Osteocyte (in vitro differentiated cells): ENCODE data around the gene PPP1R3G. TPM values are rescaled to one million over a fixed set of nuclear protein-coding genes. Genes with fewer than 3 reads are reported as not detected.
A peak's percentile ranks its signal among the peaks of the same experiment; 100 is the strongest.

Source experiments
- DNase-seq: peaks from one replicate; pipeline ENCODE4 v3.0.0; 2021; ENCODE audit warnings: mixed read lengths; ENCODE audit not compliant: unreplicated experiment; ENCODE audit errors: extremely low spot score
- H3K27ac Mint-ChIP-seq: one replicate; pipeline ENCODE4 v1.8.0; 2021; ENCODE audit warnings: mild to moderate bottlenecking, mixed read lengths; ENCODE audit not compliant: unreplicated experiment
- H3K27me3 Mint-ChIP-seq: one replicate; pipeline ENCODE4 v1.8.0; 2021; ENCODE audit warnings: mixed read lengths; ENCODE audit not compliant: unreplicated experiment
- H3K36me3 Mint-ChIP-seq: one replicate; pipeline ENCODE4 v1.8.0; 2021; ENCODE audit warnings: mixed read lengths; ENCODE audit not compliant: unreplicated experiment
- H3K4me1 Mint-ChIP-seq: one replicate; pipeline ENCODE4 v1.8.0; 2021; ENCODE audit warnings: mixed read lengths; ENCODE audit not compliant: unreplicated experiment
- H3K4me3 Mint-ChIP-seq: one replicate; pipeline ENCODE4 v1.8.0; 2021; ENCODE audit warnings: mild to moderate bottlenecking, moderate library complexity, mixed read lengths; ENCODE audit not compliant: unreplicated experiment
- H3K9me3 Mint-ChIP-seq: one replicate; pipeline ENCODE4 v1.8.0; 2021; ENCODE audit warnings: mixed read lengths; ENCODE audit not compliant: unreplicated experiment
- total RNA-seq: library from RNA; stranded (reverse); gene quantifications from 2 replicates; pipeline ENCODE4 v1.2.1, GENCODE V29; 2021
- TF ChIP-seq, protein P1 (sequence below): fragments of 200-600 bp; sonication (generic); IDR thresholded peaks from 2 replicates; pipeline ENCODE4 v1.5.0; 2021; ENCODE audit warnings: antibody characterized with exemption, mild to moderate bottlenecking, moderate library complexity

The PPP1R3G gene
- total RNA-seq, 1 donor from 2014 or later = 0.40 TPM

GRCh38 chr6:5079692-5080091 lies 5.4 kb upstream of the PPP1R3G start:
- TF ChIP-seq, protein P1, sequence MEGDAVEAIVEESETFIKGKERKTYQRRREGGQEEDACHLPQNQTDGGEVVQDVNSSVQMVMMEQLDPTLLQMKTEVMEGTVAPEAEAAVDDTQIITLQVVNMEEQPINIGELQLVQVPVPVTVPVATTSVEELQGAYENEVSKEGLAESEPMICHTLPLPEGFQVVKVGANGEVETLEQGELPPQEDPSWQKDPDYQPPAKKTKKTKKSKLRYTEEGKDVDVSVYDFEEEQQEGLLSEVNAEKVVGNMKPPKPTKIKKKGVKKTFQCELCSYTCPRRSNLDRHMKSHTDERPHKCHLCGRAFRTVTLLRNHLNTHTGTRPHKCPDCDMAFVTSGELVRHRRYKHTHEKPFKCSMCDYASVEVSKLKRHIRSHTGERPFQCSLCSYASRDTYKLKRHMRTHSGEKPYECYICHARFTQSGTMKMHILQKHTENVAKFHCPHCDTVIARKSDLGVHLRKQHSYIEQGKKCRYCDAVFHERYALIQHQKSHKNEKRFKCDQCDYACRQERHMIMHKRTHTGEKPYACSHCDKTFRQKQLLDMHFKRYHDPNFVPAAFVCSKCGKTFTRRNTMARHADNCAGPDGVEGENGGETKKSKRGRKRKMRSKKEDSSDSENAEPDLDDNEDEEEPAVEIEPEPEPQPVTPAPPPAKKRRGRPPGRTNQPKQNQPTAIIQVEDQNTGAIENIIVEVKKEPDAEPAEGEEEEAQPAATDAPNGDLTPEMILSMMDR = no peak
- peaks cover 4% of the 10 kb centered on the region for H3K9me3 Mint-ChIP-seq
- H3K4me3 Mint-ChIP-seq = no peak overlapping the region
- peaks cover 9% of the 10 kb centered on the region for H3K4me1 Mint-ChIP-seq
- H3K27me3 Mint-ChIP-seq = no peaks in the 10 kb centered on the region
- H3K36me3 Mint-ChIP-seq = no peaks in the 10 kb centered on the region
- no peak for DNase-seq
- H3K27ac Mint-ChIP-seq = no peak overlapping the region

- no peak overlapping the region for H3K4me3 Mint-ChIP-seq
- DNase-seq = no peak
Measured at GRCh38 chr6:5080574-5080973, 4.6 kb upstream of the PPP1R3G start.

GRCh38 chr6:5081182-5081581 lies 4.0 kb upstream of the PPP1R3G start:
- TF ChIP-seq, protein P1 = no peak
- no peaks in the 10 kb centered on the region for H3K9me3 Mint-ChIP-seq
- peaks cover 11% of the 10 kb centered on the region for H3K4me1 Mint-ChIP-seq
- H3K27ac Mint-ChIP-seq = no peak overlapping the region
- H3K27me3 Mint-ChIP-seq = no peaks in the 10 kb centered on the region
- no peaks in the 10 kb centered on the region for H3K36me3 Mint-ChIP-seq
- no peak overlapping the region for H3K4me3 Mint-ChIP-seq
- DNase-seq = peak; percentile 40

More at GRCh38 chr6:5080574-5080973, 4.6 kb upstream of the PPP1R3G start:
- Mint-ChIP-seq H3K27me3 (no peaks in the 10 kb centered on the region), H3K4me1 (peaks cover 11% of the 10 kb centered on the region), H3K9me3 (no peaks in the 10 kb centered on the region), H3K27ac (no peak overlapping the region), H3K36me3 (no peaks in the 10 kb centered on the region)
- TF ChIP-seq, protein P1 = no peak

DNA sequence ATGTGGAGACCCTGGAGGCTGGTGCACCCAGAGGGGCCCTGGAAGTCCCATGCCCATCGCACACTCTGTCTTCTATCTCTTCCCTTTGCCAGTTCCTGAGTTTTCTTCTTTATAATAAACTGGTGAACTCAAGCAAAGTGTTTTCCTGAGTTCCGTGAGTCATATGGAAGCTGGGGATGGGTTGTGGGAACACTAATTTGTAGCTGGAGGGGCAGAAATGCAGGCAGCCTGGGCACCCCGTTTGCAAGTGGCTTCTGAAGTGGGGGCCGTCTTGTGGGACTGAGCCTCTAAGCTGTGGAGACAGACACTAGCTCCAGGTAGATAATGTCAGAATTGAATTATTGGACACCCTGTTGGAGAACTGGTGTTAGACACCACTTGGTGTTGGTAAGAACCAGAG lies 3.2 kb upstream of the PPP1R3G start:
- H3K36me3 Mint-ChIP-seq = no peaks in the 10 kb centered on the region
- DNase-seq = peak; percentile 49
- H3K4me1 Mint-ChIP-seq = peaks cover 11% of the 10 kb centered on the region
- H3K4me3 Mint-ChIP-seq = no peak overlapping the region
- H3K27ac Mint-ChIP-seq = no peak overlapping the region
- TF ChIP-seq, protein P1 = no peak
- no peaks in the 10 kb centered on the region for H3K9me3 Mint-ChIP-seq
- H3K27me3 Mint-ChIP-seq = no peaks in the 10 kb centered on the region

- peak; percentile 79 for DNase-seq
- TF ChIP-seq, protein P1 = no peak
- Mint-ChIP-seq H3K27me3 (no peaks in the 10 kb centered on the region), H3K4me1 (peaks cover 11% of the 10 kb centered on the region), H3K27ac (no peak overlapping the region), H3K4me3 (no peak overlapping the region), H3K9me3 (no peaks in the 10 kb centered on the region), H3K36me3 (no peaks in the 10 kb centered on the region)
Measured at GRCh38 chr6:5082487-5083306, 2.4 kb upstream of the PPP1R3G start.
